Fibroblast of pulmonary artery (primary cell): Measurements from ENCODE around the gene RGL1.

ENCODE experiments used
- DNase-seq: peaks from one replicate; pipeline ENCODE4 v3.0.0-alpha.2; 2010; ENCODE audit warnings: low read depth
- H3K4me3 ChIP-seq: replicated peaks from 2 replicates; pipeline ENCODE4 v1.5.1; 2011; ENCODE audit warnings: low read depth, mild to moderate bottlenecking, control low read depth, low read length, moderate library complexity
- CTCF ChIP-seq: IDR thresholded peaks from 2 replicates; pipeline ENCODE4 v1.5.1; 2011; ENCODE audit warnings: mild to moderate bottlenecking, control low read depth, low read length, inconsistent platforms; ENCODE audit errors: missing control alignments

The RGL1 gene

DNA sequence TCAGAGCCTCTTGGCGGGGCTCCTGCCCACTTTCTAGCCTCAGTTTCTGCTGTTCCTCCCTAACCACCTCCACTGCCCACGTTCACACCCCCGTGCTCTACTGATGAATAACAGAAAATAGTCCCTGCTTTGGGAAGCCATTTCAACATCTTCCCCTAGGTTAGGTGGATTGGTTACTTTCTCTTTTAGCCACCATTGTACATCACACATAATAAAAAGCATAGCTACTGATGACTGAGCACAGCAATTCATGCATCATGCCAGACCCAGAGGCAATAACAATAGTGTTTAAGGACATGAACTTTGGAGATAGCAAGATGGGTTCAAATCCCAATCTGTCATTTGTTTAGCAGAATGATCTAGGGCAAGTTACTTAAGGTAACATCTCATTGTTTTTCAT is 158.0 kb downstream of the RGL1 start:
- DNase-seq, result no peak
- no peak for TF ChIP-seq CTCF
- H3K4me3 ChIP-seq, result no peak overlapping the region

DNA sequence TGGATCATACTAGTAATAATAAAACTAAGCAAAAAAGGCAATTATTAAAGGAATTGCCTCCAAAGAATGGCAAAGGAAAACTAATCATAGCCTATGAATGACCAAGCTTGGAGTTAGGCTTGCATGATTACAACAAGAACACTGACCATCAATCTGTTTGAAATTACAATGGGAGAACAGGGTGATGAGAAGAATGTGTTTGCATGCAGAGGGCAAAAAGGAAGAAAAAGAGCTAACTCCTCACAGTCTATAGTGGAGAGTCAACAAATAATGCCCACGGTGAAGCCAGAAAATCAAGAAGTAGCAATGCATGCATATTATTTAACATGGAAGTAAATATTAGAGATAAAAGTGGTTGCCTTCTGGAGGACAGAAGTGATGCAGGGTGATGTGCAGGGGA is 160.8 kb downstream of the RGL1 start:
- no peak for TF ChIP-seq CTCF
- DNase-seq, result no peak
- no peak overlapping the region for H3K4me3 ChIP-seq

DNA sequence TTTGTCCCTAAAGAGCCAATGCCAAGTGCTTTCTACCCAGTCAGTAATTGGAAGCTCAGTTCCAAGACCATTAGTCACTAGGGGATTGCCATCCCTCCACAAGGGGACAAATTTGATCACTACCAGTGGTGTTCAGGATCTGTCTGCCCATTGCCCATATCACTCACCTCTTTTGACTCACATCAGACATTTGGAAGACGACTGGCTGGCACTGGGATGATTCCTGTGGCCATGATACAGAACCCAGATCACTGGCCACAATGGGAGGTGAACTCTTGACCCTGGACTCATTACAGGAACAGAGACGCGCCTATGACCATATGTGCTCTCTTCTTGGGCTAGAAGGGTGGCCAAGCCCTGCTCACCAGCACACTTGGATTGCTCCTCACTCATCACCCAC is 161.6 kb downstream of the RGL1 start:
- DNase-seq, result no peak
- no peak overlapping the region for H3K4me3 ChIP-seq
- TF ChIP-seq CTCF, result no peak

GRCh38 chr1:183967914-183968313 is 163.0 kb downstream of the RGL1 start:
- no peak for TF ChIP-seq CTCF
- DNase-seq, result no peak
- no peak overlapping the region for H3K4me3 ChIP-seq

DNA sequence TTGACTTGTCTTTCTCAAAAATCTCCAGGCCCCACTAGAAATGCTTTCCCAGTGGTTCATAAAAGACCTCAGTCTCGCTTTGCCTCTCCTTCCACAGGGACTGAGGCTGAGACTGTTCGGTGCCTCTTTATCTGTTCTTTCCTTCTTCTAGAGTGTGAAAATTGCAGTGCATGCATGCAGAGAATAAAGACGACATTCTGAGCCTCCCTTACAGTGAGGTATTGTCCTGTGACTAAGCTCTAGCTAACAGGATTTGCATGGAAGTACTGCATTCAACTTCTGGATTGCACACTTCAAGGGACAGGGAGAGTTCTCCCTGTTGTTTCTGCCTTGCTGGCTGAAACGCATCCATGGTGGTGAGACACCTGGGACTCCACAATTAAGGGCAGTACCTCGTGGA is 163.5 kb downstream of the RGL1 start:
- DNase-seq, result no peak
- H3K4me3 ChIP-seq, result no peak overlapping the region
- no peak for TF ChIP-seq CTCF

DNA sequence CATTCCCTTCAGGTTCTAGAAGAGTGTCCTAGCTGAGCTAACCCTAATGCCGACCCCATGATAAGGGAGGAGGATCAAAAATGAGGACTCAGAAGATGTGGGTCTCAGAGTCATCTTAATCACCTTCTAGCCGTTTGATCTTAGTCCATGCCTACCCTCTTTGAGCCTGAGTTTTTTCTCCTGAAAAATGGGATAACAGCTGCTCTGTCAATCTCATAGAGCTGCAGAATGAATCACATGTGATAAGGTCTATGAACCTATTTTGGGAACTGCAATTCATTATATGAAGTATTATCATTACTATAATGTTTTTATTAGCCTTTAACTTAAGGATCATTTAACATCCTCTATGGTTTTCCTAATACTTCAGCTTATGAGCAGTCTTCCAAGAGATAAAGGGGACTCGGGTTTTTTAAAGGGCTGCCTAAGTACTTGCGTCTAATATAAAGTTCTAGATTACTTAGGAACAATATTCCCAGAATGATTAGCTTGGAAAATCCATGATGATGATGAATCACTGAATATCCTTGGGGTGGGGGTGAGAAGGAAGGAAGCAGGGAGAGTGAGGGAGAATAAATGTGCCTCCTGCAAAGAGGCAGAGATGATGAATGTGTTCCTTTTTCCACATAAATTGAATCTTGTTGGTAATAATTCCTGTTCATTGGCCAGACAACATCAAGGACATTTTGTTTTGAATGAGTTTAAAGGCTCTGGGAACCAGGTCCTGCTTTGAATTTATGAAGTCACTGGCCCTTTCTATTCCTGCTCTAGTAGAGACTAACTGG is 165.8 kb downstream of the RGL1 start:
- no peak overlapping the region for H3K4me3 ChIP-seq
- TF ChIP-seq CTCF, result no peak
- no peak for DNase-seq

- DNase-seq, result no peak
- no peak for TF ChIP-seq CTCF
- H3K4me3 ChIP-seq, result no peak overlapping the region
Observed at GRCh38 chr1:183975651-183976050, 170.7 kb downstream of the RGL1 start.
